HEK293T (cell line): ENCODE measurements around the gene FMN2.

Experiments used
- BHLHE40 ChIP-seq: fragments of 450-650 bp; IDR thresholded peaks from 2 replicates; pipeline ENCODE4 v1.6.1; 2016; ENCODE audit warnings: mild to moderate bottlenecking, moderate library complexity, borderline replicate concordance
- ELF4 ChIP-seq: fragments of 450-650 bp; IDR thresholded peaks from 2 replicates; pipeline ENCODE4 v1.6.1; 2017; ENCODE audit warnings: antibody characterized with exemption
- FOXA1 ChIP-seq: fragments of 450-650 bp; IDR thresholded peaks from 2 replicates; pipeline ENCODE4 v1.6.1; 2016; ENCODE audit warnings: mild to moderate bottlenecking
- FOXM1 ChIP-seq: fragments of 450-650 bp; IDR thresholded peaks from 2 replicates; pipeline ENCODE4 v1.6.1; 2017; ENCODE audit warnings: mild to moderate bottlenecking, borderline replicate concordance
- NFRKB ChIP-seq: fragments of 450-650 bp; IDR thresholded peaks from 2 replicates; pipeline ENCODE4 v1.6.1; 2016; ENCODE audit warnings: mild to moderate bottlenecking, moderate library complexity
- SP1 ChIP-seq: fragments of 450-650 bp; IDR thresholded peaks from 2 replicates; pipeline ENCODE4 v1.6.1; 2017
- TF ChIP-seq, protein P1 (sequence below): fragments of 450-650 bp; IDR thresholded peaks from 2 replicates; pipeline ENCODE4 v1.6.1; 2016

DNA sequence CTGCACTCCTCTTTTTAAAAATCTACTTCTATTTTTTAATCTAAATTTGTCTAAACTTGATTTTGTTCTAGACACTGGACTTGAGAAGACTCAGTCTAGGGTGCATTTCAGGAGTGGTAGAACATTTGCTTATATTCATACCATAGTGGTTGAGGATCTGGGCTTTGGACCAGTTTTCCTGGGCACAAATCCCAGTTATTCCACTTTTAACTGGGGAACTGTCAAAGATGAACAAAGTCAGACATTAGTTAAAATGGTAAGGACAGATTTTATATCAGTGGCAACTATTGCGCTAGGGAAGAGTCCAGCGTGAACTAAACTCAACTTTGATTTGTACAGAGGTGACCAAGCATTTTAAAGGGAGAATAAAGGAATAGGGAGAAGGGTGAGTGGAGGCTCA is 102.4 kb downstream of the FMN2 start:
- TF ChIP-seq ELF4 (no peak), SP1 (no peak), FOXM1 (no peak), NFRKB (no peak), BHLHE40 (no peak), FOXA1 (no peak)
- TF ChIP-seq, protein P1, sequence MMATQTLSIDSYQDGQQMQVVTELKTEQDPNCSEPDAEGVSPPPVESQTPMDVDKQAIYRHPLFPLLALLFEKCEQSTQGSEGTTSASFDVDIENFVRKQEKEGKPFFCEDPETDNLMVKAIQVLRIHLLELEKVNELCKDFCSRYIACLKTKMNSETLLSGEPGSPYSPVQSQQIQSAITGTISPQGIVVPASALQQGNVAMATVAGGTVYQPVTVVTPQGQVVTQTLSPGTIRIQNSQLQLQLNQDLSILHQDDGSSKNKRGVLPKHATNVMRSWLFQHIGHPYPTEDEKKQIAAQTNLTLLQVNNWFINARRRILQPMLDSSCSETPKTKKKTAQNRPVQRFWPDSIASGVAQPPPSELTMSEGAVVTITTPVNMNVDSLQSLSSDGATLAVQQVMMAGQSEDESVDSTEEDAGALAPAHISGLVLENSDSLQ: no peak
